EH (cell line): Measurements from ENCODE around the gene MRAS.
"Not testable (repeated sequence)": the region's sequence is repeated elsewhere in the genome, so short reads cannot be mapped to it uniquely, and the experiment has no call there.

Experiments
- DNase-seq: peaks from one replicate; pipeline ENCODE4 v3.0.0-alpha.2; 2015; ENCODE audit warnings: low read depth

Gene MRAS

DNA sequence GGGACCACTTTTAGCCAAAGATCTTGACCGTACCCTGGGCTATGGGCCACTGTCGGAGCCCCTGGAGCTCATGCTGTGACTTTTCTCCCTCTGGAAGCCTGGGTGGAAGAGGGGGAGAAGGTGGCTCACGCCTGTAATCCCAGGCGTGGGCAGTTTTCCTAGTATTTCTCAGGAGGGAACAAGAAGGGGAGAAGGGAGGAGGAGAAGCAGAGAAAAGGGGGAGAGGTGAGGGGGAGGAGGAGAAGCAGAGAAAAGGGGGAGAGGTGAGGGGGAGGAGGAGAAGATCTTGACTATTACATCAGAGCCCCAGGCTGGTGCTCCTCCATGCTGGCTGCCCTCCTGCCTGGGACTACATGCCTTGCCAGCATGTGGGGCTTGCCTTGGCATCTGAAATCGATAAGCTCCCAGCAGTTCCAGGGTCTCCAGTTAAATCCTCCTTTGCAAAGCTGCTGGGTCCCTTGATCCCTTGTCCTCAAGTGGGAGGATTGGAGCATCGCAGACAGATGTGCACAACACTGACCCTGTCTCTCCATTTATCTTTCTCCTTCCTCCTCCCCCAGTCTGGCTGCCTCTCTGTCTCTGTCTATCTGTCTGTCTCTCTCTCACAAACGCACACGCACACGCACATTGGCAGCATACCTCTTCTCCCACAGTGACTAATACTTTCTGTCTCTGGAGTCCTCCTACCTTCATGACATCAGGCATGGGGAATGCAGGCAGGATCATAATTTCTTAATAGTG is 41.6 kb downstream of the MRAS start:
- DNase-seq, result peak; percentile 96

DNA sequence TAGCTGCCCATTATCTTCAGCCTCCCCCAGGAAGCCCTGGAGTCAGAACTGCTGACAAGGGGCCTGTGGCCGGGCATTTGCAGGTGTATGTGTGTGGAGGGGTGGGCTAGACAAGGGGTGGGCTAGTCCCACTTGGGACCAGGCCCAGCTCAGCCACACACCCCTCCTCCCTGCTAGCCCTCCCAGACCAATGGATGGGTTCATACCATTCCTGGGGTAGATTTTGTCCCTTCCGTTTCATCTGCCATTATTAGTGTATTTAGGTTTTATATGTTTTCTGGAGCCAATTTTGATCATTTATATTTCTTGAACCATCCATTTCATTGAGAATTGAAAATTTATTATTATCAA is 42.2 kb downstream of the MRAS start:
- DNase-seq, result no peak

DNA sequence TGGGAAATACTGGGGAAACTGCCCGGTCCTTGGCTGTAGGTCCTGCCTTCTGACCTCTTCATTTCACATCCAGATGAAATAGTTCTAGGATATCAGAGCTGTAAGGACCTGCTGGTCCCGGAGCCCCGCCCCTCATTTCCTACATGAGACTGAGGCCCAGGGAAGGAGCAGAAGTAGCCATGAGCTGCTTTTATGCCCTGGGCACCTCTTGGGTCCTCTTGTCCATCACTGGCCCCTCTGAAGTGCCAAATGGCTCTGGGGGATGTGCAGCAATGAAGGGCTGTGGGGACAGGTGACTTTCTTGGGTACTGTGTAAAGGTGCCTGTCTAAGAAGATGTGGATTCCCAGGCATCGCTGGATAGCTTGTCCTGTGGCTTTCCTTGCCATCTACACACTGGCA is 45.8 kb downstream of the MRAS start:
- DNase-seq, result no peak

DNA sequence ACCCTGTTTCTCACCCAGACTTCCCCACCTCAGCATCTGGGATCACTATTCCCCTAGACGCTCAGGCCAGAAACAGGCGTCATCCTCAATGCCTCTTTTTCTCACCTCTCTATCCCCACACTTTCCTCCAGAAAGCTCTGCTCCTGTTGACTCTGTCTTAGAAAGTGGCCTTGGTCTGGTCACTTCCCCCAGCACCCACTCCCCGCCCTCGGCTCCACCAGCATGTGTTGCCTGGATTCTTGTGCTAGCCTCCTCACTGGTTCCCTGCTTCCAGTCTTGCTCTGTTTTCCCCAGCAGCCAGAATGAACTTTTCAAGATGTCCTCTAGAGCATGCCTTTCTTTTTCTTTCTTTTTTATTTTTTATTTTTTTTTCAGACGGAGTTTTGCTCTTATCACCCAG is 46.3 kb downstream of the MRAS start:
- no peak for DNase-seq

DNA sequence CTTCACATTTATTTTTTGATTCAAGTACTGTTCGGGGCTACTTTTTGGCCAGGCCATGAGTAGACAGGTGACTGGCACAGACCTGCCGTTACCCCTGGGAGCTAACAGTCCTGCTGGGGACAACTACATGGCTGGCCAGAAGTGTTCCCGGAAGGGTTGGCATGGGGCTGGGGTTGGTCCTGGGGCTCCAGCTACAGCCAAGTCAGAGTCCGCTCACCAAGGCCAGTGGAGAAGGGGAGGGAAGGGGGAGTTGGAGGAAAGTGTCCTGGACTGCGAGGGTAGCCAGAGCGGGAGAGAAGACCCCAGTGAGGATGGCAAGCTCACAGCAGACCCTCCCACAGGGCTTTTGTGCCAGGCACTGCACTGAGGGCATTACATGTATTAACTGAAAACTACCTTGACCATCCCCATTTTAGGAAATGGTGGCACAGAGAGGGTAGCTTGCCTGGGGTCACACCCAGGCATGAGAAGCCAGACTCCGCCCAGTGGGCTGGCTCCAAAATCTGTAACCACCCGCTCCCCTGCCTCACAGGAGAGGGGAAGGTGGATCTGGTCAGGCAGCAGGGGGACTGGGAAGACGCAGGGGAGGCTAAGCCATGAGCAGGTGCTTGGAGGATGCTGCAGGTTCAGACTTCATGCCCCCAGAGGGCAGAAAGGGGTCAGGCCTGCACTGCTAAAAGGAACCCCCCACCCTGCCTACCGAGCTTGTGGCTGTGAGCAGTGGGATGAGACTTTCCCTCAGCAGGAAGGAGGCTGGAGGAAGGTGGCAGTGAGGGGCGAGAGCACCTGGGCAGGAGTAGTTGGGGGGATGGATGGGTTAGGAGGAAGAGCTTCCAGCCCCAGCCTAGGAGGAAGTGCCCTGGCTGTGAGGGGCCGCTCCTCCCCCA is 47.7 kb downstream of the MRAS start:
- no peak for DNase-seq

DNA sequence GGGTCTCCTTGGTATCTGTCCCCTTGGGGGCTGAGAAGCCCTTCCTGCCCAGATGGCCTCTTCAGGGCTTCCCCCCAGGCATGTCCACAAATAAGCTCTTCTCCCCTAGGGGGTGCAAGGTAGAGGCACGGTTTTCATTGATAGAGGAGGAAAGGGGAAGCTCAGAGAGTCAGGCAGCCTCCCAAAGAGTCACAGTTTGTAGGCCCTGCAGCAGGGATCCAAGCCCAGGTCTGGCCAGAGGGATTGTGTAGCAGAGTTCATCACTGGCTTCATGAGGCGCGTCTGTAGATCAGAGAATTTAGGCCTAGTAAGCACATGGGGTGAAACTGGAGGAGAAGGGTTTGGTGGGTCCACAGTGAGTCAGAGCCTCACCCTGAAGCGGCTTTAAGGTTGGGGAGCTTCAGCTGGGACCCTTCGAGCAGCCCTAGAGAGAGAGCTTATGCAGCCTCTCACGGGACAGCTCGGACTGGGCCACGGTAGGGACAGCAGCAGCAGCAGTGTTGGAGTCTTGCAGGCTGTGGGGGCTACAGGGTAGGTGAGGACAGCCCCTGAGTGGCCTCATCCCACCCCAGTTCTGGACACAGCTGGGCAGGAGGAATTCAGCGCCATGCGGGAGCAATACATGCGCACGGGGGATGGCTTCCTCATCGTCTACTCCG is 48.5 kb downstream of the MRAS start:
- no peak for DNase-seq

DNA sequence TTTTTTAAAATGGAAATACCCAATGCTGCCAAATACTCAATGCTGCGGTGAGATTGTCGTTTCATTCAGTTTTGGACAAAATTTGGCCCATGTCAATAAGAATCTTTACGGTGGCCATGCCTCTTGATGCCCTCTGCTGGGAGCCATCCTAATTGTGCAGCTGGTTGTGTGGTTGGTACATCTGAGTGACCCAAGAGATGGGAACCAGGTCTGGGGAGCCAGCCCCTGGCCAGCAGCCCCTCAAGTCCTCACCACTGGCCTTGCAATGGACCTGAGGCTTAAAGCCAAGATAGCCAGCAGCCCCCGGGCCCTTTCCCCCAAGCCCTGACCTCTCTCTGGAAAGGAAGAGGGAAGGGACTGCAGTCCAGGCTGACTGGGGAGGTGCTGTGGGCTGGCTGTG is 49.6 kb downstream of the MRAS start:
- DNase-seq, result no peak

DNA sequence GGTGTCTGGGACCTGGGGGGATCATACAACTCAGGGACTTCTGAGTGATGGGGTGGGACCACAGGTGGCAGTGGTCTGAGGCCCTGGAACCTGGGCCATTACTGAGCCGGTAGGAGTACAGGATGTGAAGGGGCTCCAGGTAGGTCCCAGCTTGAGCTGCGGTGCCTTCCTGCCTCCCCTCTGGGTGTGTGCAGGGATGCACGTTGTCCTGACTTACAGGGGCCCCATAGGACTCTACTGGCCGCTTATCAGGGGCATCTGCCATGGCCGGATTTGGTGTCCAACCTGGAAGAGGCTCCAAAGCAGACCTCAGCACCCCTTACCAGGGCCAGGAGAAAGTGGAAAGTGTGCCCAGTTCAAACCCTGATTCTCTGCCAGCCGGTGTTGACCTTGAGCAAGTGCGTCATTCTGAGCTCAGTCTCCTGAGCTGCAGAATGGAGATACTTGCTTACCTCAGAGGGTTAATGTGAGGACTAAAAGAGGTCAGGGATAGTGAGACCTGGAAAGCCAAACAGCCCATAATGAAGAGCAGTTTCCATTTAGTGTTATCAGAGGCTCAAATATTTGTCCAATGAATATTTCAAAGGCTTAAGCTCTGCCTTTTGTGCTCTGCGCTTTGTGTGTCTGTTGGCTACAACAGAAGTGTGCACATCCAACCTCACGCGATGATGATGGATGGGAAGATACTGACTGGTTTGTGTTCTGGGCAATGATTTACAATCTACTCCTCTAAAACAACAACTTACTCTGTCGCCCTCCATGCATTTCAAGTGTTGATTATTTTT is 50.6 kb downstream of the MRAS start:
- DNase-seq, result no peak

DNA sequence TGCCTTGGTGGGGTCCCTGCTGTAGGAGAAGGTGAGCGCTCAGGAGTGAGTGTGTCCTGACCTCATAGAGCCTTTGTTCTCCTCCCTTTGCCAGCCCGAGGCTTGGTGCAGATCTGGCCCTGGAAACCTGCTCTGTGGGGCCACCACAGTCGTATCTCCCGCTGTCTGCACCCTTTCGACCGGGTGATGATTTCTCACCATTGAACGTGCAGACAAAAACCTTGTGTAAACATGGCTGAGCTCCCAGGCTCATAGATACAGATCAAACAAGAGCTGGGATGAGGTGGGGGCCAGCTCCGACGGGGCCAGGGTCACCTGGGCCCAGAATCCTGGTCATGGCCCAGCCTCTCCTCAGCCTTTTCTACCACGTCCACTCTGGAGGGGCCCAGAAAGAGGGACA is 51.4 kb downstream of the MRAS start:
- no peak for DNase-seq

DNA sequence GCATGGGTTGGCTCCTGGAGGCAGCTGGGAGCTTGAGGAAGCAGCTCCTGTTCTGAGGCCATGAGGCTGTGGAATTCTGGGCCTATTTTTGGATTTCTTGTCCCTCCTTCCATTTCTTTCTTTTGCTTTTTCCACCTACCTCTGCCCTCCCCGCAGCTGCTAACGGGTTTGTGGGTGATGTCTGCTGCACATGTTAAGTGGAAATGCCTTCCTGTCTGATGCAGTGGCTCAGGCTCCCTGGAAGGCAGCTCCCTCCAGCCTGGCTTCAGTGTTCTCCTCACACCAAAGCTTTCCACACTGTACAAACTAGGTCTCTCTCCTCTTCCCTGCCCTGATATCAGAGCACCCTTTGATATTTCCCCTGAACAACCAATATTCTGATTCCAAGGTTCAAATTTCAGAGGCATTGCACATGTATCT is 52.3 kb downstream of the MRAS start:
- DNase-seq, result no peak

DNA sequence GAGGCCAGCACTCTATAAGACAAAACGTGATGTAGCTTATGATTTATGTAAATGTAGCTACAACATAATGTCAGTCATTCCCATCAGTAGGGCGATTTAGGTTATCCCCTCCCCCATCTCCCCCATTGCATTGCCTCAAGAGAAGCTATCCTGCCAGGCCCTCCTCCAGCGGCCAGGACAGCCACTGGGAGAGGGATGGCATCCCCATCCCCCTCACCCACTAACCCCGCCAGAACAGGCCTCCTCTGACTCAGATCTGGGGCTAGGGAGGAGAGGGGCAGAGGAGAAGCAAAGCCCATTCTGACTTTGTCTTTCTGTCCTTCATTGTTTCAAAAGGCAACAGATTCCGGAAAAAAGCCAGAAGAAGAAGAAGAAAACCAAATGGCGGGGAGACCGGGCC is 53.5 kb downstream of the MRAS start:
- DNase-seq, result no peak

DNA sequence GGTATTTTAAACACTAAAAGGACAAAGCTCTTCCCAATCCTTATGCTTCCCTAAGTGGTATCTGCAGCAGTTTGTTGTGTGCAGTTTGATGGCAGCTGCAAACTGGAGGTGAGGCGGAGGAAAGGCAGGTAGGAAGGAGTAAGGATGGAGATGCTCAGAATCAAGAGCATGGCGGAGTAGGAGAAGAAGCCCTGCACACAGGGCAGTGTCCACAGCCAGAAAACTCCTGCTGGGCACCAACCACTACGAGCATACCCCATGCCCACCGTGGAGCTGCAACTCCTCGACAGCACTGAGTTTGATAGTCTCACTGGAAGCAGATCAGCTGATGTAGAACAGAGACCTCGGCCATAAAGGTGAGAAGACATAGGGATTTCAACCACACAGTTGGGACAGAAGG is 55.7 kb downstream of the MRAS start:
- no peak for DNase-seq

DNA sequence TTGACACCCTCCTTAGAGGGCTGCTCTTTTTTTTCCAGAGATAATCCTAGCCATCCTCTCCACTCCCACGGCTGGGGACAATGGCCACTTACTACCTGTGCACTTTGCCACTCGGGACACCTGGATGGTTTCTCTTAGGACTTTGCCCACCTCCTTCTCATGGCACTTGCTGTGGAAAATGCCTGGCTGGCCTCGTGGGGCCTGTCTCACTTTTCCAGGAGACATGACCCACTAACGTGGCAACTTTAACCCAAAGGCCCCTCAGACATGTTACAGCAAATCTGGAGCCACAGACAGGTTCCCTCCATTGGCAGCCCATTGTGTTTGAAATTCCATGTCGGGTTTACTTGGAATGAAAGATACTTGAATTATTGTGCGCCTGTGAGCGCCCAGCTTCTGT is 56.6 kb downstream of the MRAS start:
- no peak for DNase-seq

DNA sequence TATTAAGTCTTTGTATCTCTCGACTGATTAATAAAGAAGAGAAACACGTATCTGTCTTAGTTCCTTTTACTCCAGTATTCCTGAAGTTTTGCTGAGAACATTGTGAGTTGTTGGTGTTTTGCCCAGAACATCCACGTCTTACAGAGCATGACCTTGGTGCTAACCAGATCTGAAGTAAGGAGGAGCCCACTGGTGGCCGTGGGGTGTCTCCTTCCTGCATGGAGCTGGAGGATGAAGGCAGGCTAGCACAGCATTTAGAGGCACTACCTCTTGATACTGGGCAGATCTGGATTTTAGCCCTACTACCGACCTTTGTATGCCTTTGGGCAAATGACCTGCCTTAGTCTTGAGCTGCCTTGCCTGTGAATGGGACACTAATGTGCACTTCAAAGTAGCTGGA is 57.1 kb downstream of the MRAS start:
- DNase-seq, result no peak

DNA sequence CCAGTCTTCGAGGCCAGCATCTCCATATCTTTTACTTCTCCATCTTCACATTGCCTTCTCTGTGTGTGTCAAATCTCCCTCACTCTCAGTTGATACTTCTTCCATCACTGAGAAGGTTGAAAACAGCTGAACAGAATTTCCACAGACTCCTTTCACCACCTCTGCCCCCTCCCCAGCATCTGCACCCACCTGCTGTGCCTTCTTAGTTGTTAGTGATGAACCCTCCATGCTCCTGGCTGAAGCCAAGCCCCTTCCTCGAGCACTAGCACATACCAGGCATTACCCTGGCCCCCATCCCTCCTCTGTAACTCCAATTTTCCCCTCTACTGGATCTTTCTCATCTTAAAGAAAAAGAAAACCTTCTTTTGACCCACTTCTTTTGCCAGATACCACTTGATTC is 58.2 kb downstream of the MRAS start:
- DNase-seq, result no peak

DNA sequence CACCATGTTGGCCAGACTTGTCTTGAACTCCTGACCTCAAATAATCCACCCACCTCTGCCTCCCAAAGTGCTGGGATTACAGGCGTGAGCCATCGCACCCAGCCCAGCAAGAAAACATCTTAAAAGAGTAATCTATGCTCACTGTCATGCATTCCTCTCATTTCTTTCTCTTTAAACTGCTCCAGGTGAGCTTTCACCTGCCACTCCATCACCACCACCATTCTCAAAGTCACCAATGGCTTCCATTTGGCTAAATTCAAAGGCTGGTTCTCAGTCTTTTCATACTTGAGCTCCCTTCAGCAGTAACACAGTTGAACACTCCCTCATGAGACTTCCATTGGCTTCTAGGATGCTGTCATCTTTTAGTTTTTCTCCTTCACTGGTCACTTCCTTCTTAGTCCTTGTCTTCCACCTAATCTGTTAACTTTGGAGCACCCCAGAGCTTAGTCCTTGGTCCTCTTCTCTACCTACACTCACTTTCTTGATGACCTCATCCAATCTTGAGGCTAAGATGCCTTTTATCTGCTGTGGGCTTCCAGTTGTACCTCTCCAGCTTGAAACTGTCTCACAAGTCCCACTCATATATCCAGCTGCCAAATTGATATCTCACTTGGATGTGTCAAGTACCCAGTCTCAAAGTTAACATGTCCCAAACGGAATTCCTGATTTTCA is 59.0 kb downstream of the MRAS start:
- DNase-seq, result no peak

DNA sequence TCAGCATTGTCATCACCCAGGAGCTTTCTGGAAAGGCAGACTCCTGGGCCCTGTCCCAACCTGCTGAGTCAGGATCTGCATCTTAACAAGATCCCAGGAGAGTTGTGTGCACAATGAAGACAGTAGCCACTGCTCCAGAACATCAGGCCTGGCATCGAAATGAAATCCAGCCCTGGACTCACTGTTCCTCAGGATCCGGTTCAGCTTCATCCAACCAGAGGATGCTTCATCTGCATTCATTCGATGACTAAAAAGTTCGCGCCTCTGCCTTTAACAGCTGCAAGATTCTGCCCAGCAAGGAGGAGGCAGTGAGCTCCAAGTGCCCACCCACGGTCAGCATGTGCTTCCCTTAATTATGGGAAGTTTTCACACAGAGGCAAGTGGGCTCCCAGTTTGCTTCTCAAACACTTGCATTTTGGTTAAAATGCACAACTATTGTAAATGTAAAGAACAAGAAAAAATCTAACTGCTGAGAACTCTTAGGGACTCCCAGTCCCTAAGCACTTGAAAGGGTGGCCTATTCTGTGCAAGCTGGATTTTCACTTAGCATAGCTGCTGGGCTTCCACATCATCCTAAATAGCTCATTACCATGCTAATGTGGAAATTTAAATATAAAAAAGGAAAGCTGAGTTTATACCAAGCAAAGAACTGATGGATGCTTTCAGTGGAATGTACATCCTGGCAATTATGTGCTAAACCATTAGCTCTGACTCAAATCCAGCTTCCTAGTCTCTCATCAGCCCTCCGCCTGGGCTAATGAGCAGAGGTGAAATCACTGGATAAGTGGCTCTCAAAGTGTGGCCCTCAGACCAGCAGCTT is 60.6 kb downstream of the MRAS start:
- peak; percentile 51 for DNase-seq

DNA sequence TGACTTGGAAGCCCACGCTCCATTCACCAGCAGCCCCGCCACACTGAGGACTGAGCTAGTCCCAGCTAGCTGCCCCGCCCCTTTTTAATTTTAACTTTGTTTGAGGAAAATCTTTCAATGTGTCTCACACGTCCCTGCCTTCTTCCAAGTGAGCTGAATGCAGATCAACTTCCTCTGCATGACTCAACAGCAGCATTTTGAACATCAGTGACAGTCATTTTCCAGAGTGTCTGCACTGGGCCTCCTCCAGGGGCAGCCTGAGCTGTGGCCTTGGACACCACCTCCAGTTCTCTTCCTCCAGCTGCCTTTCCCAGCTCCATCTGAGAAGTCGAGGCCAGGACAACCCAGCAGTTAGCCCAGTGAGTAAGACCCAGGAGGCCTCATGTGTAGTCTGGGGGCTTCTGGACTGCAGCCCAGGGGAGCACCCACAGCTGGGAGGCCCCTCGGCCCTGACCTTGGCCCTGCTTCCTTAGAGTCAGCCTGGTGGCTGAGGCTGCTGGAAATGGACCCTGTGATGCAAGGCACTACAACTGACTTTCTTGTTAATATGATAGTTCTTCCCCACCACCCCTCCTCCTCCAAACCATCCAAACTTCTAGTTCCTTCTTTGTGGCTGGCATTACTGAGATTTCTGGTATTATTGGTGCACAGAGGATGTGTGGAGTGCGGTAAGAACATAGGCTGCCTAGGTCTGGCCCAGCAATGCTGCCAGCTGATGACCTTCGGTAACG is 64.6 kb downstream of the MRAS start:
- DNase-seq, result peak; percentile 75

DNA sequence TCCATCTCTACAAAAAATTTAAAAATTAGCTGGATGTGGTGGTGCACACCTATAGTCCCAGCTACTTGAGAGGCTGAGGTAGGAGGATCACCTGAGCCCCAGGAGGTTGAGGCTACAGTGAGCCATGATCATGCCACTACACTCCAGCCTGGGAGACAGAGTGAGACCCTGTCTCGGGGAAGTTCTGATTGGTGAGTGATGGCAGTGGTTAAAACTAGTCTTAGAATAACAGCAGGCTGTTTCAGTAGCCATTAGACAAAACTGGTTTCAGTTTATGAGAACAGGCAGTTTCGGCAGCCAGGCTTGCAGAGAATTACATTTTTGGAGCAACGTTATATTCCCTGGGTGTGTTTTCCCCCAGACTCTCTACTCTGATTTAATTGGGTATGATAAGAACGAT is 67.9 kb downstream of the MRAS start:
- DNase-seq, result not testable (repeated sequence)

DNA sequence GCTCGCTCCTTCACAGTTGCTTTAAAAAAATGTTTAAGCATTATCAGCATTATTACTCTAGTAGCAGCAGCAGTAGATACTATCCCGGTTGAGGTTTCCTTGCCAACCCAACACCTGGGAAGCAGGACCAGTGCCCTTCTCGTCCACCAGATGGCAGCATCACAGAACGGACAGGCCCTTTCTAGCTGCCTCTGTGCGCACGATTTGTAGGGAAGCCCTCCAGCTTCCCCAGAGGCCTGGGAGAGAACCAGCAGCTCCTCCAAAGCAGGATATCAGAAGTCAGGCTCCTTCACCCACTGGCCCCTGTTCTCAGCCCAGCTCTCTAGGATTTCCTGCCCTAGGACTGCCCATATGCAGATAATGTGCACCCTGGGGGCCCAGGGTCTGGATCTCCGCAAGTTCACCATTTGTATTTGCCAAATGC is 69.2 kb downstream of the MRAS start:
- DNase-seq, result peak; percentile 83
